GM18873 (cell line): ENCODE results near the gene OGDH.

Experiments used
- ATAC-seq: cut with Tn5 transposase; IDR thresholded peaks from one replicate; pipeline ENCODE4 v1.9.1; 2021; ENCODE audit warnings: mild to moderate bottlenecking, moderate library complexity, moderate number of reproducible peaks; ENCODE audit not compliant: unreplicated experiment, low FRiP score

OGDH gene

DNA sequence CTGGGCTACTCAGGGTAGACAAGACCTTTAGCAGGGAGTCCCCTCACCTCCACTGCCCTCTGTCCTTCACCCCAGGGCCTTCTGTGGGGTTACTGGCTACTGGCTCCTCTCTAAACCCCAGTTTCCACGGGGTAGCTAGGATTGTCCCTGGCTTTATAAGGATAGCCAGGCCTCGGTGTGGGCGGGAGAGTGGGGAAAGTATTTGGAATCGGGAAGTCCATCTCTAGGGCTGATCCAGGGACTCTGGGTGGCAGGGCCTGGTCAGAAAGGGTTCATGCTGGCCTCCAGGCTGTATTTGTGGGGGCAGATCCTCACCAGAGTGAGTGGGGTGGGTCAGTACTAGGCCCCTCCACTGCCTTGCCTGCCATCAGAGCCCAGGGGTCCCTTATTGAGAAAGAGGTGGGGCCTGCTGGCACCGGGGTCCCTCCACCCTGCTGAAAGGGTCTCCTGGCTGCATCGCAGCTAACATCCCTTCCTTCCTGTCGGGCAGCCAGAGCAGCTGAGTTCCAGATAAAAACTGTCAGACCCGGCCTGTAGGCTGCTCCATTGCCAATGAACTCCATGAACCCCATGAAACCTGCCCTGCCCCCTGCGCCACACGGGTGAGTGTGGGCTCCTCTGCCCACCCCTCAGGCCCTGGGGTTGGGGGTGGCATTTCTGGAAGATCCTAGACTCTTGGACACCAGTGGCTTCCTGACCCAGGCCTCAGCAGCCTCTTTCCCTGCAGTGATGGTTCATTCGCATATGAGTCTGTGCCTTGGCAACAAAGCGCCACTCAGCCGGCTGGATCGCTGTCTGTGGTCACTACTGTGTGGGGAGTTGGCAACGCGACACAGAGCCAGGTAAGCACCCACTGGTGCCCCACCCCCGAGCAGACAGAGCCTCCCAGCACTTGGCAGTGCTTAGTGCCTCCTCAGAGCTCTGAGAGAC lies 149.5 kb downstream of the OGDH start:
- ATAC-seq = no peak

DNA sequence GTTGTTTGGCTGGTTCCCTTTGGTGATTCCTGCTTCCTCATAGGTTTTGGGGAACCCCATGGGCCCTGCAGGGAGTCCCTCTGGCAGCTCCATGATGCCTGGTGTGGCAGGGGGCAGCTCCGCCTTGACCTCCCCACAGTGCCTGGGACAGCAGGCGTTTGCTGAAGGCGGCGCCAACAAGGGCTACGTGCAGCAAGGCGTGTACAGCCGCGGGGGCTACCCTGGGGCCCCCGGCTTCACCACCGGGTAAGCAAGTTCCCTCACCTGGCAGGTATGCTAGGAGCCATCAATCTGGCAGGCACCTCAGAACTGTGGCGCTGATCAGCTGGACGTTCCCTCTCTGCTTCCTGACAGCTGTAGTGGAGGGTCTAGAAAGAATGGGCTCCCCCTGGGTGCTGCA lies 150.5 kb downstream of the OGDH start:
- no peak for ATAC-seq

DNA sequence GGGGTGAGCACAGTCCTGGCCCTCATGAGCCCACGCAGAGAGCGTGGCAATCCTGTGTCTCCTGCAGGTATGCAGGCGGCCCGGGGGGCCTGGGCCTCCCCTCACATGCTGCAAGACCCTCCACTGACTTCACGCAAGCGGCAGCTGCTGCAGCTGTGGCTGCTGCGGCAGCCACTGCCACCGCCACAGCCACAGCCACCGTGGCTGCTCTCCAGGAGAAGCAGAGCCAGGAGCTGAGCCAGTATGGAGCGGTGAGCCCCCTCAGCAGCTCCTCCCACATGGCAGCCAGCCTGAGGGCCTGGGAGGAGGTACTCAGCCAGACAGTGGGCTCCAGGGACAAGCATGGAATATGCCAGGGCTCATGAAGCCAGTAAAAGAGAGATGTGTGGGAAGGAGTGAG lies 150.9 kb downstream of the OGDH start:
- no peak for ATAC-seq

DNA sequence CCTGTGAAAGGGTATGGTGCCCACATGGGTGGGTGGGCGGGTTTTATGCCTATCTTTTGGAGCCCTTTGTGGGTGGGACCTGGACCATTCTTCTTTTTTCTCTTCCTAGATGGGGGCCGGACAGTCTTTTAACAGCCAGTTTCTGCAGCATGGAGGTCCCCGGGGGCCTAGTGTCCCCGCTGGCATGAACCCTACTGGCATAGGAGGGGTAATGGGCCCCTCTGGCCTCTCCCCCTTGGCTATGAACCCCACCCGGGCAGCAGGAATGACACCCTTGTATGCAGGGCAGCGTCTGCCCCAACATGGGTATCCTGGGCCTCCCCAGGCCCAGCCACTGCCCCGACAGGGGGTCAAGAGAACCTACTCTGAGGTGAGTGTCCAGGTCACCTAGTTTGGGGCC lies 151.3 kb downstream of the OGDH start:
- ATAC-seq = no peak
